B cell (primary cell): ENCODE data around the gene NAP1L1. TPM values are rescaled to one million over a fixed set of nuclear protein-coding genes. Genes with fewer than 3 reads are reported as not detected.

Source experiments
- ATAC-seq: fragments of 200-7000 bp; cut with Tn5 transposase; one replicate; pipeline ENCODE4 v1.10.0; 2021; ENCODE audit warnings: low read depth, mild to moderate bottlenecking, moderate number of reproducible peaks, moderate library complexity
- CTCF ChIA-PET: fragments of 350-600 bp; sonication (Branson Sonifier 250); formaldehyde crosslinking; loops from one replicate; lab custom pipeline; 2021; ENCODE audit warnings: antibody characterized with exemption, inconsistent platforms; lab: Charles Lee
- POLR2A ChIA-PET: fragments of 350-600 bp; sonication (Branson Sonifier 250); formaldehyde crosslinking; loops from one replicate; lab custom pipeline; 2021; ENCODE audit warnings: antibody characterized with exemption; lab: Charles Lee
- DNase-seq: peaks from one replicate; pipeline ENCODE4 v3.0.0; 2013
- H2AFZ ChIP-seq: 2 replicates; pipeline ENCODE4 v1.6.1; 2012; ENCODE audit warnings: mild to moderate bottlenecking, low read depth, low read length; ENCODE audit not compliant: insufficient read depth, poor library complexity, severe bottlenecking
- H3K27ac ChIP-seq, 2 donors: 1 replicate in 1 of 2; 2 replicates in 1 of 2; pipeline ENCODE4 v1.5.1; 2012 to 2013; ENCODE audit warnings: low read length in 2 of 2, mild to moderate bottlenecking in 2 of 2, moderate library complexity in 1 of 2
- H3K27me3 ChIP-seq, 4 experiments: fragments of 200-600 bp in 1 of 4; sonication (generic) in 1 of 4; replicated peaks in 1 of 4; 1 replicate in 2 of 4; 2 replicates in 2 of 4; pipeline versions ENCODE4 v1.6.1 to v1.7.0; 2013 to 2016; ENCODE audit warnings: low read length in 3 of 4, mild to moderate bottlenecking in 2 of 4, mixed read lengths in 1 of 4, moderate library complexity in 1 of 4; ENCODE audit not compliant: insufficient read depth in 4 of 4, control insufficient read depth in 3 of 4; ENCODE audit errors: control extremely low read depth in 1 of 4
- H3K36me3 ChIP-seq, 2 experiments: replicated peaks in 1 of 2; 1 replicate in 1 of 2; 2 replicates in 1 of 2; pipeline versions ENCODE4 v1.6.1 to v1.7.1; 2013; ENCODE audit warnings: low read length in 1 of 2; ENCODE audit not compliant: insufficient read depth in 2 of 2, control insufficient read depth in 1 of 2; ENCODE audit errors: control extremely low read depth in 1 of 2, extremely low read depth in 1 of 2
- H3K4me1 ChIP-seq, 2 donors: fragments of 200-600 bp in 1 of 2; sonication (generic) in 1 of 2; 1 replicate in 1 of 2; 2 replicates in 1 of 2; pipeline versions ENCODE4 v1.5.1 to v1.6.1; 2013 to 2017; ENCODE audit warnings: low read length in 2 of 2; ENCODE audit not compliant: control insufficient read depth in 2 of 2, insufficient read depth in 2 of 2
- H3K4me2 ChIP-seq: replicated peaks from 2 replicates; pipeline ENCODE3; 2012; ENCODE audit warnings: mild to moderate bottlenecking, low read depth, low read length; ENCODE audit not compliant: poor library complexity, severe bottlenecking
- H3K4me3 ChIP-seq, 5 experiments: fragments of 200-600 bp in 1 of 5; sonication (generic) in 1 of 5; 1 replicate in 3 of 5; 2 replicates in 2 of 5; pipeline versions ENCODE4 v1.5.1 to v1.7.0; 2011 to 2016; ENCODE audit warnings: low read length in 4 of 5, mild to moderate bottlenecking in 4 of 5, low read depth in 2 of 5, control low read depth in 1 of 5, moderate library complexity in 1 of 5; ENCODE audit not compliant: insufficient read depth in 1 of 5; ENCODE audit errors: control extremely low read depth in 1 of 5, extremely low read depth in 1 of 5
- H3K79me2 ChIP-seq: fragments of 200-600 bp; sonication (generic); one replicate; pipeline ENCODE4 v1.6.0; 2016; ENCODE audit warnings: low read length; ENCODE audit not compliant: control insufficient read depth, insufficient read depth
- H3K9ac ChIP-seq: fragments of 200-600 bp; sonication (generic); 2 replicates; pipeline ENCODE4 v1.6.1; 2017; ENCODE audit warnings: mild to moderate bottlenecking, low read length, moderate library complexity
- H3K9me3 ChIP-seq, 3 donors: one replicate each; pipeline versions ENCODE4 v1.6.1 to v1.7.1; 2013; ENCODE audit warnings: low read length in 2 of 3; ENCODE audit not compliant: control insufficient read depth in 2 of 3, insufficient read depth in 1 of 3; ENCODE audit errors: control extremely low read depth in 1 of 3
- H4K20me1 ChIP-seq: 2 replicates; pipeline ENCODE4 v1.6.0; 2012; ENCODE audit warnings: mild to moderate bottlenecking, low read length; ENCODE audit not compliant: insufficient read depth, control insufficient read depth, poor library complexity, severe bottlenecking
- H3K27ac Mint-ChIP-seq: one replicate; pipeline ENCODE4 v1.8.0; 2021; ENCODE audit warnings: mixed read lengths
- H3K27me3 Mint-ChIP-seq: one replicate; pipeline ENCODE4 v1.8.0; 2021; ENCODE audit warnings: mixed read lengths
- H3K4me1 Mint-ChIP-seq: one replicate; pipeline ENCODE4 v1.8.0; 2021; ENCODE audit warnings: mixed read lengths
- H3K4me3 Mint-ChIP-seq: one replicate; pipeline ENCODE4 v1.8.0; 2021; ENCODE audit warnings: mixed read lengths
- H3K9me3 Mint-ChIP-seq: one replicate; pipeline ENCODE4 v1.8.0; 2022; ENCODE audit warnings: mixed read lengths; ENCODE audit not compliant: insufficient read depth
- CTCF ChIP-seq: fragments of 200-600 bp; IDR thresholded peaks from one replicate; pipeline ENCODE4 v1.8.0; 2022; ENCODE audit warnings: antibody characterized with exemption, mild to moderate bottlenecking
- EZH2 ChIP-seq: IDR thresholded peaks from 2 replicates; pipeline ENCODE4 v1.6.1; 2012; ENCODE audit warnings: borderline replicate concordance, low read depth, mild to moderate bottlenecking, moderate library complexity, low read length; ENCODE audit not compliant: insufficient read depth, poor library complexity, severe bottlenecking
- WGBS: methylation state at CpG from one replicate; pipeline ENCODE4 v1.1.5; 2013; ENCODE audit warnings: missing lambda C conversion rate; ENCODE audit not compliant: insufficient coverage; 5-methylcytosine and 5-hydroxymethylcytosine counted together
- intact Hi-C: fragments of 100-400 bp; cut with micrococcal nuclease; formaldehyde crosslinking; loops from one replicate; pipeline ENCODE4 v1.10.0; 2022
- polyA plus RNA-seq: library from polyadenylated mRNA; depleted of rRNA; stranded (reverse); fragments of >200 nt; gene quantifications from 2 replicates; pipeline ENCODE4 v1.2.3, GENCODE V29; 2012
- total RNA-seq, 2 donors: library from RNA; stranded (reverse); fragments of 120-200 nt in 1 of 2; gene quantifications; 1 replicate in 1 of 2; 2 replicates in 1 of 2; pipeline versions ENCODE4 v1.2.3 to v1.2.4, GENCODE V29; 2013 to 2022

The NAP1L1 gene
- total and polyA plus RNA-seq, 2 donors (not counting 1 experiment from before 2014, with no cell fraction given): 165 to 766 TPM

- no peak overlapping the region for H2AFZ ChIP-seq
- no peak overlapping the region for H3K27ac ChIP-seq
- intact Hi-C loops: no loop called here
- H3K4me1 ChIP-seq: peaks cover 13 to 15% of the 10 kb centered on the region in 2 donors
- no peaks in the 10 kb centered on the region for H3K9me3 ChIP-seq
- ChIA-PET CTCF (interaction anchor here (1.1 kb wide), 1 partner anchor 39 kb away, joined by 3 read pairs; no protein-coding TSS in a partner anchor), POLR2A (no interaction called here)
- Mint-ChIP-seq H3K27me3 (peaks cover 45% of the 10 kb centered on the region), H3K4me1 (peaks cover 13% of the 10 kb centered on the region), H3K27ac (no peak overlapping the region), H3K4me3 (no peak overlapping the region), H3K9me3 (no peaks in the 10 kb centered on the region)
- H3K79me2 ChIP-seq: no peaks in the 10 kb centered on the region
- H3K27me3 ChIP-seq: peaks cover 2 to 38% (median 32%) of the 10 kb centered on the region in 4 experiments
- H3K4me3 ChIP-seq: no peak overlapping the region
- ATAC-seq: no peak
- H3K4me2 ChIP-seq: no peak overlapping the region
- WGBS: 100% methylated on average over 1 of the region's 1 CpG
- no peak for DNase-seq
- no peak overlapping the region for H3K9ac ChIP-seq
- H3K36me3 ChIP-seq: no peaks in the 10 kb centered on the region
- TF ChIP-seq EZH2: no peak
- H4K20me1 ChIP-seq: no peaks in the 10 kb centered on the region
Measured at GRCh38 chr12:76026643-76027063, 57.8 kb downstream of the NAP1L1 start.

GRCh38 chr12:76025601-76026575 lies 58.6 kb downstream of the NAP1L1 start:
- ATAC-seq (no peak), DNase-seq (no peak)
- no peak overlapping the region for H3K4me2 ChIP-seq
- CTCF ChIA-PET: interaction anchor here (1.1 kb wide), 1 partner anchor 38 kb away, joined by 3 read pairs; no protein-coding TSS in a partner anchor
- H3K79me2 ChIP-seq: no peaks in the 10 kb centered on the region
- Mint-ChIP-seq H3K27me3 (peaks cover 45% of the 10 kb centered on the region), H3K9me3 (no peaks in the 10 kb centered on the region), H3K4me1 (peaks cover 15% of the 10 kb centered on the region), H3K4me3 (no peak overlapping the region), H3K27ac (no peak overlapping the region)
- peaks cover 12 to 13% of the 10 kb centered on the region in 2 donors for H3K4me1 ChIP-seq
- intact Hi-C loops: no loop called here
- H3K9ac ChIP-seq: no peak overlapping the region
- H3K36me3 ChIP-seq: no peaks in the 10 kb centered on the region
- no peak overlapping the region for H3K4me3 ChIP-seq
- H2AFZ ChIP-seq: no peak overlapping the region
- TF ChIP-seq CTCF (no peak), EZH2 (no peak)
- H3K27me3 ChIP-seq: peaks cover 2 to 38% (median 32%) of the 10 kb centered on the region in 4 experiments
- H3K27ac ChIP-seq: no peak overlapping the region
- POLR2A ChIA-PET: no interaction called here
- WGBS: 100% methylated on average over 3 of the region's 7 CpGs
- no peaks in the 10 kb centered on the region for H4K20me1 ChIP-seq
- H3K9me3 ChIP-seq: no peaks in the 10 kb centered on the region
